VCaP (cell line): ENCODE results near the gene EFNA2.

Source experiments
- H3K27ac ChIP-seq: fragments of 450-650 bp; 2 replicates; pipeline ENCODE4 v1.5.1; 2017
- TF ChIP-seq, protein P1 (sequence below): fragments of 450-650 bp; conservative IDR thresholded peaks from 2 replicates; pipeline ENCODE4 v1.5.1; 2017; ENCODE audit warnings: mild to moderate bottlenecking, moderate library complexity

EFNA2 gene

DNA sequence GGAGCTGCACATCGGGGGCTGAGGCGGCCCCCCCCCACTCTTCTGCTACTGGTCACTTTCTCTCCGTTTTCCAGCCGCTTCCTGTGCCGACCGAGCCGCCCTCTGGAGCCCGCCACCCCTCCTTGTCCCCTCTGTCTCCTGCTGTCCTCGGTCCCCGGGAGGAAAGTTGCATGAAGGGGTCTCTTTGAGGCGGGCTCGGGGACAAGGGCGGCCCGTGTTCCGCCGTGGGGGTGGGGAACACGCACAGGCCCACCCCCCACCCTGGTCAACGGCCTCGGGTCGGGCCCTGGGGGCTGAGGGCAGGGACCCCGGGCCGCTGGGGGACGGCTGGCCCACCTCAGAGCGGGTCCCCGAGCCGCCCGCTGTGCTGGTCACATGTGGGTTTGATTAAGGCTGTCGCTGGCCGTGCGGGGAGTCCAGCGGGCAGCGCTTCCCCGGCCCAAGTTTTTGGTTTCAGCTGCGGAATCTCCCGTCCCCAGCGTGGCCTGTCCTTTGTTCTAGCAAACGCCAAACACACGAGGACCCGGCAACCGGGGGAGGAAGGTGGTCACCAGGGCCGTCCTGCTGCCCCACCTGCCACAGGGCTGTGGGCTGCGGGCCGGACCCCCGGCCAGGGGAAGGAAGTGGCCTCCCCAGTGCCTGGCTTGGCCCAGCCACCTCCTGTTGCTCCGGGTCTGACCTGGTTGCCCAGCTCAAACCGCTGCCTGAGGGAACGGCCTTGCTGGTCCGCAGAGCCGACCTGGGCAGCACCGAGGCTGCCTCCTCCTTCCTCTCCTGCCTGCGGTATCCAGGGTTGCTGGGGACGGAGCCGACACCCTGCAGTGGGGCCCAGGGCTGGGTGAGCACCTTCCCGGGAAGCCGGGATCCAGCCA, 1.9 kb downstream of the EFNA2 start:
- no peak overlapping the region for H3K27ac ChIP-seq
- TF ChIP-seq, protein P1, sequence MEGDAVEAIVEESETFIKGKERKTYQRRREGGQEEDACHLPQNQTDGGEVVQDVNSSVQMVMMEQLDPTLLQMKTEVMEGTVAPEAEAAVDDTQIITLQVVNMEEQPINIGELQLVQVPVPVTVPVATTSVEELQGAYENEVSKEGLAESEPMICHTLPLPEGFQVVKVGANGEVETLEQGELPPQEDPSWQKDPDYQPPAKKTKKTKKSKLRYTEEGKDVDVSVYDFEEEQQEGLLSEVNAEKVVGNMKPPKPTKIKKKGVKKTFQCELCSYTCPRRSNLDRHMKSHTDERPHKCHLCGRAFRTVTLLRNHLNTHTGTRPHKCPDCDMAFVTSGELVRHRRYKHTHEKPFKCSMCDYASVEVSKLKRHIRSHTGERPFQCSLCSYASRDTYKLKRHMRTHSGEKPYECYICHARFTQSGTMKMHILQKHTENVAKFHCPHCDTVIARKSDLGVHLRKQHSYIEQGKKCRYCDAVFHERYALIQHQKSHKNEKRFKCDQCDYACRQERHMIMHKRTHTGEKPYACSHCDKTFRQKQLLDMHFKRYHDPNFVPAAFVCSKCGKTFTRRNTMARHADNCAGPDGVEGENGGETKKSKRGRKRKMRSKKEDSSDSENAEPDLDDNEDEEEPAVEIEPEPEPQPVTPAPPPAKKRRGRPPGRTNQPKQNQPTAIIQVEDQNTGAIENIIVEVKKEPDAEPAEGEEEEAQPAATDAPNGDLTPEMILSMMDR, result no peak

DNA sequence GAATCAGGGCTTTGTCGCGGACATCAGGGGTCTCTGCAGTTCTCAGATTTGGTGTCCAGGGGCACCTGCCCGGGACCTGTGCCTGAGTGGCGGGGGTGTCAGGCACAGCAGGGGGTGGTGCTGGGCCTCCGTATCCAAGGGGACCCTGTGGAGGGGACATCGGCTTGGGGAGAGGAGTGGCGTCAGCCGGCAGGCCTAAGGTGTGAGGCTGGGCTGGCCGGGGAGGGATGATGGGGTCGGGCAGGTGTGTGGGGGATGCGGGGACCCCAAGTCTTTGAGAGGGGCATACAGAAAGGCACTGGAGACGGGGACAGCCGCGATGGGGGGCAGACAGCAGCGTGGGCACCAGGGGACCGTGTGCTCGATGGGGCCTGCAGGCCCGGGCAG, 2.5 kb downstream of the EFNA2 start:
- H3K27ac ChIP-seq, result no peak overlapping the region
- TF ChIP-seq, protein P1, result no peak

DNA sequence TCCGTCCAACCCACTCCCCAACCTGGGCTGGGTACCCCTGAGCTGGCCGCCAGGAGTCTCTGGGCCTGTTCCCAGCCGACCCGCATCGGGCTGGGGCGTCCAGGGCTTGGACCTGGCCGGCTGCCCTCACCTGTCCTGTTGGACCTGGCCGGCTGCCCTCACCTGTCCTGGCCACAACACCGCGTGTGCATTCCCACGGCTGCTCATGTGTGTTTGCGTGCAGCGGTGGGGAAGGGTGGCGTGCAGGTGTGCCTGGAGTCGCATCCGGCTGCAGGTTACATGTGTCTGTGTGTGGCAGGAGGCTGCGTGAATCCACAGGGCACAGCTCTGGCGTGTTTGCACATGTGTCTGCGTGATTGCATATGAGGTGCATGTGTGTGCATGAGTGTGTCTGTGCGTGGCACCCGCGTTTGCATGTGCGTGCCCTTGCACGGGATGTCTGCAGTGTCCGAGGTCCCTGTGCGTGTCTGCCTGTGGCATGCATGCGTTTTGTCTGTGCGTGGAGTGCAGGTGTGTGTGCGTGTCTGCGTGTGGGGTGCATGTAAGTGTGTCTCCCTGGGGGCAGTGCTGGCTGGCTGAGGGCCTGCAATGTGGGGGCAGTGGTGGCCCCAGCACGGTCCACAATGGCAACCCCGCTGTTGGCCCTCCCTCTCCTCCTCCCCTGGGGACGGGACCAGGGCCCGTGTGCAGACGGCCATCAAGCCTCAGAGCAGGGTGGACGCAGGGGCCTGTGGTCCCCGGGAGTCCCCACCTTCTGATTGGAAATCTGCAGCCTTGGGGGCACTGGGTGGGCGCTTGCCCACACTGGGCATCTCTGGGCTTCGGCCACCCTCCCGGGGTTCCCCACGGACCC, 3.4 kb downstream of the EFNA2 start:
- TF ChIP-seq, protein P1, result no peak
- no peak overlapping the region for H3K27ac ChIP-seq

DNA sequence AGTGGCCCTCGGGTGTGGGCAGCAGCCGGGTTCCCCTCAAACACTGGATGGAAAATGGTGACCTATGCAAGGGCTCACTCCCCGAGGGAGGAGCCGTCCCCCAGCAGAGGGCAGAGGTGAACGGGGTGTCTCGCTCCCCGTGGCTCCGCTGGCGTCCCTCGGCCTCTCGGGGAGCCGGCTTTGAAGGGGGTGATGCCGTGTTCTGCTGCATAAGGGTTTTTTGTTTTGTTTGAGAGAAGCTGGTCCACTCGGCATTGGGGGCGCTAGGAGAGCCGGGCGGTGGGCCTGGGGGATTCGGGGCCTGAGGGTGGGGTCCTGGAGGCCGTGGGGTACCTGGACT, 4.0 kb downstream of the EFNA2 start:
- TF ChIP-seq, protein P1, result no peak
- H3K27ac ChIP-seq, result no peak overlapping the region

DNA sequence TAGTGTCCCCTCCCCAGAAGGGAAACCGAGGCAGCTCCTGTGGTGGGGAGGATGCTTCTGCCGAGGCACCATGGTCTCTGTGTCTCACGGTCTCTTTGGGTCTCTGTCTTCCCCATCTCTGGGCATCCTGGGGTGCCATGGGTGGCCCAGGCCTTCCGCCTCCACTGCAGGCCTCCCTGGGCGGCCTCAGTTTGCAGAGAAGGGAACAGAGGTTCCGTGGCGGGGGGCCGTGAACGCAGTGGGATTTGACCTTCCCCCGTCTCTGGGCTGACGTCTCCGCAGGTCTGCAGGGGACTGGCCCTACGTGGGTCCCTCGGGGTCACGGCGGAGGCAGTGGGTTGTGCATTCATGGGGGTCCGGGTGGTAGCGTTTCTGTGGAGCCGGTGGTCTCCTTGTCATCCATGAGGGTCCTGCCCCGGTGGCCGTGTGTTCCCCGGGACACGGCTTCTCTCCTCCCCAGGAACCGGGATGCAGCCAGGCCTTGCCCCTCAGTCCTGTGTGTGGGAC, 4.6 kb downstream of the EFNA2 start:
- H3K27ac ChIP-seq, result no peak overlapping the region
- TF ChIP-seq, protein P1, result no peak

DNA sequence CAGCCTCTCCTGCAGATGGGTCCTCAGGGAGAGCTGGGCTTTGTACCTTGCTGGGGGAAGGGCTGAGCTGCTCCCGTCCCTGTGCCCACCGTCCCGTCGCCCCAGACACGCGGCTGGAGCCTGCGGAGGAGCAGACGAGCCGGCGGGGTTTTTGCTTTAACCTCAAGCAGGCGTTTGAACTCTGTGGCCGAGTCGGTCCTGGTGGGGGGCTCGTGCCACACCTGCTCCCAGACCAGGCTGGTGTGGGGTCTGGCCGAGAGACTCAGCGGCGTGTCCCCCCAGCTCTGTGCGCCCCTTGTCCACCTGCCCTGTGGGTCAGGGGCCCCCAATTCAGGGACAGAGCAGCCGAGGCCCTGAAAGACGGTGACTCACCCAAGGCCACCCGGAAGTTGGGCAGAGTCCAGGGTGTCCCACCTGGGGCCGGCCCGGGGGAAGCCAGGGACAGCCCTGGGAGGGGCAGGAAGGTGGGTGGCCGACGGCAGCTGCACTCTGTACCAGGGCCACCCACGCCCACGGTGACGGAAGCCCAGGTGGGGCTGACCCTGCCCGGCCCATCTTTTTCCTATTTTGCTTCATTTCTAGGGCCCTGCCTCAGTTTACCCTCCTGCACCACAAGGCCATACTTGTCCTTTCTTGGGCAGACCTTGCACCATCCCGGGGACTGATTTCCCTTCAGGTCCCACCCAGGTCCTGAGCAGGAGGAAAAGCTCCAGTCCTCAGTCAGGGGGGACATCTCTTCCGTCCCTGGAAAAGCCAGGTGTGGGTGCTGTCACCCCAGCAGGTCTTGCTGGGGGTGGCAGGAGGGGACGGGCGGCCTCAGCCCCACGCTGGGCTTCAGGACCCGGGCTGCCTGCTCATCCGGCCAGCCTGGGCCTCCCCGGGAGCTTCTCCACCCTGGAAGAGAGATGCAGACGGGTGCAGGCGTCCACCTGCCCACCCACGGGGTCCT, 5.3 kb downstream of the EFNA2 start:
- no peak overlapping the region for H3K27ac ChIP-seq
- TF ChIP-seq, protein P1, result no peak
